NCI-H1694 (cell line): Measurements from ENCODE around the gene C9orf50.
"Not testable (repeated sequence)": the region's sequence is repeated elsewhere in the genome, so short reads cannot be mapped to it uniquely, and the experiment has no call there.

Experiments used
- DNase-seq: peaks from one replicate; lab custom pipeline; 2025; lab: John Stamatoyannopoulos, UW

C9orf50 gene

DNA sequence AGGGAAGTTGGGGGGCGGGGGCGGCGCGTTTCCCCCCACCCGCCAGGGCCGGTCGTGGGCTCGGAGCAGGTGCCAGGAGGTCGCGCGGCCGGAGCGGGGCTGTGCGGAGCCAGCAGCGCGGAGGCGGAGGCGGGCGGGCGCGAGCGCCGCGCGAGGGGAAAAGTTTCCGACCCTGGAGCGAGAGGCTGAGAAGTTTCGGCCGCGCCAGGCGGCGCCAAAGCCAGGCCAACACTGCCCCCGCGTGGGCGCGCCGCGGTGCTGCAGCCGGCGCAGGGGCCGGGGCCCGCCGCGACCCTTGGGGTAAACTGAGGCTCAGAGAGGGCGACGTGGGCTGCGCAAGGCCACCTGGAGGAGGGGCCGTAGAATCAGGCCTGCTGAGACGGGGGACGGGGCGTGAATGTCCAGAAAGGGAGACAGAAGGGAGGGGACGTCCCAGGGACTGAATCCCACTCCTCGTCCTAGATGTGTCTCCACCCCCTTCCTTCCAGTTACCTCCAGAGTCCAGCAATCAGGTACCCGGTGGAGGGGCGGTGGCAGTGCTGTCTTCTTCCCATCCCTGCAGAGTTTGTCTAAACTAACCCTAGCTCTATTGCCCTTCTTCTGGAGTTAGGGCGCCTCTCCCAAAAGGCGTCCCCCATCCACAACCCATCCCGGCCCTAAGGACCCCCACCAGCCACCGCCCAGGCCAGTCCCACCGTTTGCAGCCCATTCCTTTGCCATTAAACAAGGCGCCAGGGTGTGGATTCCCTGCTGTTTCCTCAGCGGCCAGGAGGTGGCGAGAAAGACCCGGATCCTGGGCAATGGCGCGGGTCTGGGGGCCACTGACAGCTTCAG lies 10.2 kb downstream of the C9orf50 start:
- peak; percentile 43 for DNase-seq

DNA sequence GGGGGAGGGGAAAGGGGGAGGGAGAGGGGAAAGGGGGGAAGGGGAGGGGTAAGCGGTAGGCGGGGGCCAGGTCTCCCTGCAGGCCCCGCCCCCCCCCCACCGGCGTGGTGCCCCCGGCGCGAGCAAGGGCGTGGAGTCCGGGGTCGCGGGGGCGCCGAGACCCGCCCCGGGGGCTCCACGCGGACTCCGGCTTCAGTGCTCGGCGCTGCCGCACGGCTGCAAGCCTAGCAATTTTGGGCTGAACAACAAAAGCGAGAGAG lies 10.8 kb downstream of the C9orf50 start:
- DNase-seq, result no peak

DNA sequence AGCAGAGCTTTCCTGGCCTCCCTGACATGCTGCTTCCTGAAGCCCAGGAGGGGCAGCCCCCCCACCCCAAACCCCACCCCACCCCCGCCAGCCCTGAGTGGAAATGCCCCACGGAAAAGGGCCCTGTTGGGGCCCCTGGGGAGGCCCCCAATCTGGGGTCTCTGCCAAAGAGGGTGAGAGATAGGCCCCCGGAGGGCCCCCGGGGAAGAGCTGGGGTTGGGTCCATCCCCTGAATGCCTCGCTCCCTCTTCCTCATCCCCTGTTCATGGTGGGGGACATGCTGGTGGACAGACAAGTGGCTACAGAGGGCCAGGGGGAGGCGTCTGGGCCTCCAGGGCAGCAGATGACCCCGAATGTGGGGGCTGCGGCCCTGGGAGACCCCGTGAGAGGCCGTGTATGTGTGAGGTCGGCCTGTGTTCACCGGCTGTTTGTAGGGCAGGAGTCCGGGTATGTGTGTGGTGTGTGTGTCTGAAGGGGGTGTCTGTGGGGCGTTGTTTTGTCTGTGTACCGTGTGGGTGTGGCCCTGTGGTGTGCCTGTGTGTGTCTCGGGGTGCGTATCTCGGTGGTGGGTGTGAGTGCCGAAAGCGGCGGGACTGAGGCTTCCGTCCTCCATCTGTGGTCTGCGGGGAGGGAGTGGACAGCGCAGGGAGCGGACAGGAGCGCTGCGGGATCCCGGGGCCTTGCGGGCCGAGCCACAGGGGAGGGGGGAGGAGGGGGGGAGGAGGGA lies 11.3 kb downstream of the C9orf50 start:
- DNase-seq, result no peak

DNA sequence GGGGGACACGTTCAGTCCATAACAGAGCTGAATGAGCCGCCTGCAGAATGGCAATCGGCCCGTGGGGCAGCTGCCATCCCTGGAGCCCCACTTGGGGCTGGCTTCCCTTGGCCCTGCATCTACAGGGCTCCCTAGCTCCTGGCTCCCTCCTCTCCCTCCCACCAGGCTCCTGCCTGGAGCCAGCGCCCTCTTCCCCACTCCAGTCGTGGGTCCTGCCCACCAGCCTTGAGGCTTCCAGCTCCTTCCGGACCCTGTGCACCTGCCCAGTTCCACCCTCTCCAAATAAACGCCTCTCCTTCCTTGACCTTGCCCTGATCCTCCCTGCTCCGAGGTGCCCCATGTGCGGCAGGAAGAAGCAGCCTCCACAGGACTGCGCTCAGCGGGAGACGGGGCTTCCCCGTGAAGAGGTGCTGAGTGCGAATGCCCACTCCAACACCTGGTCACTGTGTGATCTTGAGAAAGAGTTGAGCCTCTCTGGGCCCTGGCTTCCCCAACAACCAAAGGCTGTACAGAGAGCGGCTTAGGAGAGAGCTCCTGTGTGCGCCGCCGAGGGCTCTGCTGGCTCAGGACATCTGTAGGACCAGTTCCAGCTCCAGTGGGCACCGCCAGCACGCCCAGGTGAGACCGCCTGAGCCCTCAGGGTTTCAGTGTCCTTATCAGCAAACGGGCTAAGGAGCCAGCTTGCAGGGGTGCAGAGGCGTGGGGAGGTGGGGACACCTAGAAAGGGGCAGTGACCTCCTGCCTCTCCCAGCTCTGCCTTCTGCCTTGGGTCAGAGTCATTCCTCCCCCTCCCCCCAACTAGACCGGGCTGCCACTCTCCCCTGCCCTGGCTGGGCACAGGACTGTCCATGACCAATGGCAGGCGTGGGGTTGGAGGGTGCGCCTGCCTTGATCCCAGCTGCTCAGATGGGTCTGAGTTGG lies 12.1 kb downstream of the C9orf50 start:
- DNase-seq, result no peak

DNA sequence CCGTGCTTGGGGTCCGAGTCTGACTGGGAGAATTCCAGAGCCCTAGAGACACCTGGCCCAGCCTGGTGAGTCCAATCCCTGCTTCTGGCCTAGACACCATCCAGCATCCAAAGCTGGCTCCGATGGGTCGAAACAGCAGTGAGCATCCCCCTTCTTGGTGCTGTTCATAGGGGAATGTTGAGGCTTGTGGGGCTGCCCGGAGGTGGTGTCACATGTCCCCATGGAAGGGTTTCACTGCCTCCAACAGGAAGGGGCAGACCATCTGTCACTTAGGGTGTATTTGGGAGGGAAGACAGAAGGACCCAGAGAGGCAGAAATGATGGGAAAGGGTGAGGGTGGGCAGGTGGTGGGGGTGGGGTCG lies 13.9 kb downstream of the C9orf50 start:
- no peak for DNase-seq

DNA sequence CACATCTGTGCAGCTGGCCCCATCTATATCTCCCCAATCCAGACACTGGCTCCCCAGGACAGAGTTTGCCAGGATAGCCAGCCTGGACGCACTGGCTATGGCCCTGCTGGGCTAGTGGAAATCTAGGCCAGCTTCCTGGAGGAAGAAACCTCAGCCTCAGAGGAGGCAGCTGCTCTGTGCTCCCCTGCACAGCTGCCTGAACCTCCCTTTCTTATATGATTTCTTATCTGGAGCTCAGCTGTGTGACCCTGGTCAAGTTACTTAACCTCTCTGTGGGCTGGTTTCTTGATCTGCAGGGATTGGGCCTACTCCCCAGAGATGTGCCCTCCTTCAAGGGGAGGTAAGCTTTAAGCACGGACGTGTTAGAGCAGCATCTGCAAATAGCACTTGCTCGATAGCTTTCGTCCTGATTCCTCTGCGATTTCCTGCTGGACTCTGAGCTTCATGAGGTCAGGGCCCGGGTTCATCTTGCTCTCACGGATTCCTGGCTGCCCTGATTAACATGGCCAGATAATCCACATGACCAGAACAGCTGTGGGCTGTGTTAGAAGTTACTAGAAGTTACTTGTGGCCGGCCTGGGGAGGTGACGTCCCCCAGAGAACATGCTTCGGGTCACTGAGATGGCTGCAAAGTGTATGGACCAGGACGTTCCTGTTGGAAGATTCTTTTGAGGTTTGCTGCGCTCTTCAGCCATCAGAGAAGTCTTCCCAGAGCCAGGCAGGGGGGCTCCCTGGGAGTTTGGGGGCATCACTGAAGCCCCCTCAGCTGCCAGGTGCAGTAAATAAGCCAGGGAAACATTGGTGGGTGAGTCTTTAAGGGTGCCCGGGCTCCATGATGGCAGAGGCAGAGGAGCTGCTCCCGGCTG lies 14.5 kb downstream of the C9orf50 start:
- DNase-seq, result no peak

DNA sequence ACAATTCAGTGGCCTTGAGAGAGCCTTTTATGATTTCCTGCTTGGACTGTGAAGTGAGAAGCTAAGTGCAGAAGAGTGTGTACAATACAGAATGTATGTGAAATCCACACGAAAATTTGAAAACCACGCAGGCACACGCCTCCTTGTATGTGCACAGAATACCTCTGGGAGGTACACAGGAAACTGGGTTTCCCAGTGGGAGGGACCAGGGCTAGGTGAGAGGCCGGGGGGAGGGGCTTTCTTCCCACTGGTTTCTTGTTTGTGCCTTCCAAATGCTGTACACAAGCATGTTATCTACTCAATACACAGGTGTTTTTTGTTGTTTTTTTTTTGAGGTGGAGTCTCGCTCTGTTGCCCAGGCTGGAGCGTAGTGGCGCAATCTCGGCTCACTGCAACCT lies 16.1 kb downstream of the C9orf50 start:
- no peak for DNase-seq

- no peak for DNase-seq
Observed at GRCh38 chr9:129604056-129604765, 16.7 kb downstream of the C9orf50 start.

- no peak for DNase-seq
Observed at GRCh38 chr9:129602598-129603415, 18.1 kb downstream of the C9orf50 start.

DNA sequence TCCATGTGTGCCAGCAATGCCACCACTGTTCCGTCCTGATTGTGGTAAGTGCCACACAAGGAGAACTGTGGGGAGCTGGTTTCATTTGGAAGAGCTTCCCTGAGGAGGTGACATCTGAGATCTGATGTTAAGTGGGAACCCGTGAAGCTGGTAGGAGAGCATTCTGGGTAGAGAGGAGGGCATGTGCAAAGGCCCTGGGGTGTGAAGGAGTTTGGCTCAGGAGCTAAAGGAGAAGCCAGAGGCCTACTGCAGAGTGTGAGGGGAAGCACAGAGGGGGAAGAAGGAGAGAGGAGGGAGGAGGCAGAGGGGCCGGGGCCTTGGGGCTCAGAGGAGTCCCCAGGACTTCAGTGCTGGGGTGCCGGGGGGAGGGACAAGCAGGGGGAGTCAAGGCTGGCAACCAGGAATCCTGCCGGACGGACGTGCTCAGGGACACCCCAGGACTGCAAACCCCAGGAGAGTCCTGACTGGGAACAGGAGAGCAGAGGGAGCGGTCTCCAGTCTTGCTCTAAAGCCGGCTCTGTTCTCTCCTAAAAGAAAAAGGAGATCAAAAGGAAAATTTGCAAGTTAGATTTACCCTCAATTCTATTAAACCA lies 19.7 kb downstream of the C9orf50 start:
- DNase-seq, result no peak

- DNase-seq, result no peak
Observed at GRCh38 chr9:129598089-129598596, 22.8 kb downstream of the C9orf50 start.

DNA sequence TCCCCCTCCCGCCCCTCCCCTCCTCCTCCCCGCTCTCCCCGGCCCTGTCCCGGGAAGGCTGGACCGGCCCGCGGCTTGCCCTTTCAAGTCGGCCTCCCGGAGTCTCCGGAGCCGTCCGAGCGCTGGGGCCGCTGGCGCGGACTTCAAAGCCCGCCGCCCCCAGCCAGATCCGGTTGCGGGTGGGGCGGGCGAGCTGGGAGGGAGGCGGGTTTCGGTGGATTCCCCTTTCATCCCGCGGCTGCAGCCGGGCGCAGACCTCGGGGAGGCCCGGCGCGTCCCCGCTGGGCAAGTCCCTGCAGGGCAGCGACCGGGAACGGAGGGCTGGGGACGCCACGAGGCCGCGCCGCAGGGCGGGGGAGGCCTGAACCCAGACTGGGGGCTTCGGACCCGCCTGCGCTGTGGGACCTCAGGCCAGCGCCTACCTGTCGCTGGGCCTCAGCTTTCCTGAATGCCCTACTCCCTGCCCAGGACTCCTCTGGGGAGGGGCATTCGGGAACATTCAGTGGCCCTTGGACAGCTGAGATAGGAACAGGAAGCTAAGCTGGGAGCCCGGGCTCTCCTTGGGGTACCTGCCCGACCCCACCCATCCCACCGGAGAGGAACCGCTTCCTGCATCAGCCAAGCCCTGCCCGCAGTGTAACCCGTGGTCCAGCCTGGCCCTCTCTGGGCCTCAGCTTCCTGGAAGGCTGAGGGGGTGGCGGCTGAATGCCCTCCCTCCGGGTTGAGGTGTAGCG lies 23.4 kb downstream of the C9orf50 start:
- DNase-seq, result no peak

DNA sequence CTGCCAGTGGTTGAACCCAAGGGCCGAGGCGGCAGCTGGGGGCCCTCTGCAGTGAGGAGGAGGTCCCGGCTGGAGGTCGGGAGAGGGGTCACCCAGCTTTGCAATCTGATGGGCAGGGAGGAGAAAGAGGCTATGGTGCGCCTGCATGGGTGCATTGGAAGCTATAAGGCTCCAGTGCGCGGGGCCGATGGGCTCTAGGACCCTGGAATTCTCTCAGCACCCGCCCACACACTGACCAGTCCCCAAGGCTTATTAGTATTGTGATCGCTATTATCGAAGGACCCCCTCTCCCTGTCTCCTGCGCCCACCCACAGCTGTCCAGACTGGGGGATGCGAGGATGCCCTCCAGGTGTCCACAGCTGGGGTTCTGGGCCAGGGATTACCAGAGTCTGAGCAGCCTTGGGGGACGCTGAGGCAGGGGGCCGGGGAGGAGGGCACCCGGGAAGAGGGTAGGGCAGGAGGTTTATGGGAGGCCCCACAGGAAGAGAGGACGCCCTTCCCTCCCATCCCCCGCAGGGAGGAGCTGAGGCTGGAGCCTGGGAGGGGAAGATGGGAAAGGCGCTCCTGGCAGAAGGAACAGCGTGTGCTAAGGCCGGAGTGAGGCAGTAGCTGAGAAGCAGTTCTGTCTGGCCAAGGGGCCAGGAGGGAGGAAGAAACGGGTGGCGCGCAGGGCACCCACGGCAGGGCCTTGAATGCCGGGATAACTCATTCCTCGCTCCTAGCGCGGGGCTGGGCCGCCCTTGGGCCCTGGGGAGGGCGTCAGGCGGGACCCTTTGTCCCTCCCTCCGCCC lies 24.2 kb downstream of the C9orf50 start:
- no peak for DNase-seq

DNA sequence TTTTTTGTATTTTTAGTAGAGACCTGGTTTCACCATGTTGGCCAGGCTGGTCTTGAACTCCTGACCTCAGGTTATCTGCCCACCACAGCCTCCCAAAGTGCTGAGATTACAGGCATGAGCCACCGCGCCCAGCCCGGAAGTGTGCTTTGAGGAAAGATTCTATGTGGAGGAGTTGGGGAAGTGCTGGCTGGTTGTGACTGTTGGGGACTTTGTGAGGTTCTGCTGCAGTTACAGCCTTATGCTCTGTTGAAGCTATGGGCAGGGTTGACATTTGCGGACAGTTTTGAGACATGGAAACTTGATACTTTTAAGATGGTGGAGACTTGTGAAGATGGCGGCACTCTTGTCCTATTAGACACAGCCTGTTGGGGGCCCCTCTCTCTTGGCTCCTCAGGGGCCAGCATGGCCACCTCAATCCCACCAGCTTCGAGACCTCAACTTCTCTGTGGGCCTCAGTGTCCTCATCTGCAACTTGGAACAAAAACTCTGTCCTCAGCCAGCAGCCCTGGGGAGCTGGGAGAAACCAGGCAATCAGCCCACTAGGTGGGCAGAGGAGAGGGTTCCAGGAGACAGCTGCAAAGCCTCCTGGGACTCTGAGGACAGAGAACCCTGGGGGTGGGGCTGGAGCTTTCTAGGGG lies 24.9 kb downstream of the C9orf50 start:
- no peak for DNase-seq

DNA sequence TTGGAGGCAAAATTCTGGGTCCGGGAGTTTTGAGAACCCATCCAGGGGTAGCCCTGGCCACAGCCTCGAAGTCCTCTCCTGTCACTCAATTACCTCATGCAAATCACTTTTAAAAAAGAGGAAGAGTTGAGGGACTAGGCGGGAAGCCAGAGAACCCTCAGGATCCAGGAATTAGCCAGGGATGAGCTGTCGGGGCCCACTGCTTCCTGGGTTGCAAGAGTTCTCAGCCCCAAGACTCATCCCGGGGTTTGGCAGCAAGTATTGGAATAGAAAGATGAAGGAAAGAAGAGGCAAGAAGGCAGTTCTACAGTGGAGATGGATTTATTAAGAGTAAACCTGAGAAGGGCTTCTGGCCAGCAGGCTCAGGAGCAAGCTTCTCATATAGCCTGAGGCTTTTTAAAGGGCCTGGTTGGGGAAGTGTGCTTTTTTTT lies 25.6 kb downstream of the C9orf50 start:
- no peak for DNase-seq

DNA sequence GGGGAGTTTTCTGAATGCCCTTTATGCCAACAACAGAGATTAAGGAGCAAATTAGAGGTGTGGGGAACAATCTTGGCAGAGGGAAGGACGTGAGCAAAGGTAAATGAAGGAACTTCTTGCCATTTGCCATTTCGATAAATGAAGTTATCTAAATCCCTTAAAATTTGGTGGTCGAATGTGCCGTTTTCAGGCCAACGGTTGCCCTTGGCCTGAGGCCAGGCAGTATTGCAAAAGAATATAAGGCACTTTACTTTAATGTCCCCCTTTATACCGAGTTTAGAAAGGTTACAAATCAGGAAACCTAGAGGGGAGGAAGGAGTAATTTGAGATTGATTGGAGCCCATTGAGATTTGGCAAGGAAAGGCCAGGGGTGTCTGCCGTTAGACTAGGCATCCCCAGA lies 26.3 kb downstream of the C9orf50 start:
- DNase-seq, result no peak

DNA sequence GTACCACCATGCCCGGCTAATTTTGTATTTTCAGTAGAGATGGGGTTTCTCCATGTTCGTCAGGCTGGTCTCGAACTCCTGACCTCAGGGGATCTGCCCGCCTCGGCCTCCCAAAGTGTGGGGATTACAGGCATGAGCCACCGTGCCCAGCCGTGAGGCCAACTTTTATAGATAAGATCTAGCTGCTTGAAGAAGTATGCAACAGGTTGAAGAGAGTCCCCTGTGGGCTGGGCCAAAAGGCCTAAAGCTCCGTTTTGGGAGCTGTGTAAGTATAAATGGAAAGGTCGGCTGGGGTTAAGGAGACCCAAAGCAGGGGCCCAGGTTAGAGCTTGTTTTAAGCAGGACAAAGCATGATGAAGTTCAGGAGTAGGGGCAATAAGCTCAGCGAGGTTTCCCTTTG lies 28.1 kb downstream of the C9orf50 start:
- DNase-seq, result not testable (repeated sequence)

GRCh38 chr9:129591916-129592315 lies 29.0 kb downstream of the C9orf50 start:
- no peak for DNase-seq
